ENCODE measurements around the gene SOCS6.
"Not testable (repeated sequence)": the region's sequence is repeated elsewhere in the genome, so short reads cannot be mapped to it uniquely, and the experiment has no call there.

SOCS6 gene

GRCh38 chr18:70322928-70323327 lies 34.1 kb downstream of the SOCS6 start:
- peak; percentile 27 for DNase-seq (ENCODE audit: low read depth)

DNA sequence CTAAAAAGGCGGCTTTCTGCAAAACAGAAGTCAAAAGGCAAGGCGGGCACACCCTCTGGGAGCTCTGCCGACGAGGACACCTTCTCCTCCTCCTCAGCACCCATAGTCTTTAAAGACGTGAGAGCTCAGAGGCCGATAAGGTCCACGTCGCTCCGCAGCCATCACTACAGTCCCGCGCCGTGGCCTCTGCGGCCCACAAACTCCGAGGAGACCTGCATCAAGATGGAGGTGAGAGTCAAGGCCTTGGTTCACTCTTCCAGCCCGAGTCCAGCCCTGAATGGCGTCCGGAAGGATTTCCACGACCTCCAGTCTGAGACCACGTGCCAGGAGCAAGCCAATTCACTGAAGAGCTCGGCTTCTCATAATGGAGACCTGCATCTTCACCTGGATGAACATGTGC lies 36.1 kb downstream of the SOCS6 start:
- no peak for DNase-seq (ENCODE audit: low read depth)

DNA sequence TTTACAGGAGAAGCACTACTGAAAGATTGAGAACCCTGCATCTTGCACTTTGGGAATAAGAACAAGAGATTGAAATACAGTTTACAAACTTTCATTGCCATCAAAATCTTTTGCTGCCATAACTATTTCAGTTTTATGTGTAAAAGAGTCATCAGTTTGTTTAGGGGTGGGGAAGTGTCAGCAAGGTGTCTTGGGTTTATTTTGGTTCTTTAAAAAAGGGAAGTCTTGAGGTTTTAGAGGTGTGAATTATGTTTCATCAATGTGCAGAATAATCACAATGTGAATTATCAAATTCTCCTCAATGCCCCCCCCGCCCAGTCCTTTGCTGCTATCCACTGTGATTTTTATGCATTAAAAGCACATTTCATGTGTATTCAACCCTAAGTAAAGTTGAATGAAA lies 37.4 kb downstream of the SOCS6 start:
- no peak for DNase-seq (ENCODE audit: low read depth)

DNA sequence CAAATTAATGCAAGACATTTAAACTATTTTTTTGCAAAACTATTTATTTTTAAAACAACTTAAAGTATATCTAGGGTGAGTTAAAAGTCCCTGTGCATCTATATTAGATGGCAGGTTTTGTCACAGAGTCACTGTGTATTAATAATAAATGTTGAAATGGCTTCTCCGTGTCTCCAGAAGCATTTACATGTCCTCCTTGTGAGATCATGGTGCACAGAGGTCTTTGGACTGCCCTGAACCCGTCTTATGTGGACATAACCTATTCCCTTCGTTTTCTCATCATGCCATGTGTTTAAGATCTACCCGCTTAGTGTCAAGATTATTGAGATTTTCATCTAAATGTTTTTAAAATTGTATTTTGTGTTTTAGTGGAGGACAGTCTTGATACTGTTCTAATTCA lies 39.3 kb downstream of the SOCS6 start:
- no peak for DNase-seq (ENCODE audit: low read depth)

DNA sequence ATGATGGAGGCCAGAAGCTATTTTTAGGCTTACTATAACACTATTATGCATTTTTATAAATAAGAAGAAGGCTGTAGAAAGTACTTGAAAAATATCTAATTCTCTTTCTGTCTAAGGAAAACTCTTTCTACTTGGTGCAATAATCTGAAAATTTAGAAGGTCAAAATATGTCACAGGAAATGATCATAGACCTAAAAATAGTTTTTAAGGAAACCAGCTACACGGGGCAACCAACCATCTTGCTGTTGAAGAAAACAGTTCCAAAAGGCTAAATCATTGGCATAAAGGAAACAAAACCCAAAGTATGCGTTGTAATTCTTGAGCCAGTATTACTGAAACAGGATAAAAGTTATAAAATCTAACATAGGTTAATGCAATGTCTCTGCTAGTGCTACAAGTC lies 40.2 kb downstream of the SOCS6 start:
- peak; percentile 15 for DNase-seq (ENCODE audit: low read depth)

- DNase-seq (ENCODE audit: low read depth): no peak
Measured at GRCh38 chr18:70330887-70331286, 42.0 kb downstream of the SOCS6 start.

- no peak for DNase-seq (ENCODE audit: low read depth)
Measured at GRCh38 chr18:70331456-70332097, 42.7 kb downstream of the SOCS6 start.

DNA sequence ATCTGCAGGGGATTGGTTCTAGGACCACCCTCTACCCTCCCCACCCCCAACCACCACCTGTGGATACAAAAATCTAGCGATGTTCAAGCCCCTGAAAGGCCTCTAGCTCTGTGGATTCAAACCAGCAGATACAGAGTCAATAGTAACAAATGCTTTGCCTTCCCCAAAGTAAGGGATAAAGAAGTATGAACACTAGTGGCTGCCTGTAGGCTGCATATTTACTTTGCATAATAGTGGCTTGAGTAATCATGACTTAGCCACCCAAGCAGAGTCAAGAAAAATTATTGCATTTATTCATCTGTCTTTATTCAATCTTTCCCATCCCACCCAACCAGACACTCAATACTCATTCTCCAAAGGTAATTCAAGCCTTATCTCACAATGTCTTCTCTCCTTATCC lies 43.8 kb downstream of the SOCS6 start:
- DNase-seq (ENCODE audit: low read depth): peak; percentile 14

GRCh38 chr18:70333316-70333715 lies 44.5 kb downstream of the SOCS6 start:
- no peak for DNase-seq (ENCODE audit: low read depth)

DNA sequence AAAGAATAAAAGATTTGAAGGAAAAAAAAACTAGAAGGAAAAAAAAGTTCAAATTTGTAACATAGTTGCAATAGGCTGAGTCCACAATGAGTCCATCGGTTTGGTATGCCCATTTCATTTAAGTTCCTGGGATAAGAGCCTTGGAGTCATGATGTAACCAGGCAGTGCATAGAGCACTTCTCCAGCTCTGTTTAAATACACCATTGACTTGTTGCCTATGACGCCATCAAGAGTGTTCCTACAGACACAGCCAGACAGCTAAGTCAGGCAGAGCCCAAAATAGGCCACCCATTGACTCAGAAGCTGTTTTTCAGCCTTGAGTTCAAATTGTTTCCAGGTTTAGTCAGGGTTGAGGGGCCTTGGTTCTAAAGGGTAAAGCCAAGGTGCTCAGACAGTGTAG lies 44.9 kb downstream of the SOCS6 start:
- peak; percentile 96 for DNase-seq (ENCODE audit: low read depth)

DNA sequence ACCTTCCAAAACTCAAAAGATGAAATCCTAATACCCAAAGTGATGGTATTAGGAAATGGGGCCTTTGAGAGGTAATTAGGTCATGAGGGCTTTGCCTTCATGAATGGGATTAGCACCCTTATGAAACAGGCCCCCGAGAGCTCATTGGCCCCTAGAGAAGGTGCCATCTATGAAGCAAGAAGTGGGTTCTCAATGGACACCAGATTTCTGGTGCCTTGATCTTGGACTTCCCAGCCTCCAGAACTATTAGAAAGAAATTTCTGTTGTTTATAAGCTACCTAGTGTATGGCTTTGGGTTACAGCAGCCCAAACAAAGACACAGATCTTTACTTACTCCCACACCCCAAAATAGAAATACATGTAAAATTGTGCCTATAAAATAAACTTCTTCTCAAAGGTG lies 45.4 kb downstream of the SOCS6 start:
- no peak for DNase-seq (ENCODE audit: low read depth)

DNA sequence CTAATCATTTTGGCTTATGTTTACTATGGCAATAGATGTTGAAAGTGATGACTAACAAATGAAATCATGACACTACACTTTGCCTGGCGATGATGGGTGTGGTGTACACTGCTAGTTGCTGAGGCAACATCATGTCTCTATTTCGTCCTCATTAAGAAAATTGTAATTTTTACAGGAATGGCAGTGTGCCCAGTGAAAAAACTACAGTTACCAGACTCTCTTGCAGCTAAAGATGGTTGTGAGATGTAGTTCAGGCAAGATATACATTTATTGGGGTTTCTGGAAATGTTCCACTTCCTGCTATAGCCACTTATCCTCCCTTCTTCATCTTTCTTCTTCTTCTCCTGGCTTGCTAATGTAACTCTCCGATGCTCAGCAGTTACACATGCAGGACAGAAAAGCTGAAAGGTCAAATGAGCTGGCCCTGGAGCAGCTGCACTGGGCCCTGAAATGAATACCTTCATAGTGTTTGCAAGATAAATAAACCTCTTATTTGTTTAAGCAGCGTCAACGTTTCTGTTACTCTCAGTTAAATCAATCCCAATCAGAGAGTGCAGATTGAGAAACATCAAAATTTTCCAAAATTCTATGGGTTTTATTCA lies 46.0 kb downstream of the SOCS6 start:
- peak; percentile 28 for DNase-seq (ENCODE audit: low read depth)

DNA sequence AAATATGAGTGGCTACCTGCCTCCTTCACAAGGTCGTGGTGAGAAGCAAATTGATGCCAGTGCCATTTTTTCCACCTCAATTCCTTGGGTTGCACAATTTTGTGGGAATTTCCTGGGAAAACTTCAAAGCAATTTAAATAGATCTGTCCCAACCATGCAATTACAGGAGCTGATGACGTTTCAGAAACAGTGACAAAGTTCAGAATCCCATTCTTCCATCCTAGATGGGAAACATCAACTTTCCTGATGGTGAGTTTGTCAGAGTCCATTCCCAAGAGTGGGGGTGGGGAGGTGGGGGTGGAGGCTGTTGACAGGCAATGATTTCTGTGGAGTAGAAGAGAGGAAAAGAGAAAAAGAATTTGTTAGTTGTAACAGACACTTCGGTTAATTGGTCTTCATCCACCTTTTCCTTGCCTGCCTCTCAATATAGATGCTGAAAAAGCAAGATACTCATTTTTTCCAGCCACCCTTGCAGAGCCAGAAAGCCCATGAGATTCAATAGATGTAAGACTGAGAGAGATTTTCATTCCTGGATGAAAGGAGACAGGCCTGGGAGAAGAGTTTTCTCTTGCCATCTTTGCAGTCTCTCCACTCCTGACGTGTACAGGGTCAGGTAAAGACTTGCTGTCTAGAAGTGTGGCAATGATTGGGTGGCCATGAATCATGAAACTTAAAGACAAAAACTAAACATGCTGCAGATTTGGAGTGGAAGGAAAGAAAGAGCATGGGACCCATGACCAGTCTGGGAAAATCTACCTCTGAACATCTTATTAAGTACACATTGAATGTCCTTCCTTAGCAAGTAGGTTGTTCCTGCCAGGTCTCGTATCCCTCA lies 47.3 kb downstream of the SOCS6 start:
- DNase-seq (ENCODE audit: low read depth): no peak

DNA sequence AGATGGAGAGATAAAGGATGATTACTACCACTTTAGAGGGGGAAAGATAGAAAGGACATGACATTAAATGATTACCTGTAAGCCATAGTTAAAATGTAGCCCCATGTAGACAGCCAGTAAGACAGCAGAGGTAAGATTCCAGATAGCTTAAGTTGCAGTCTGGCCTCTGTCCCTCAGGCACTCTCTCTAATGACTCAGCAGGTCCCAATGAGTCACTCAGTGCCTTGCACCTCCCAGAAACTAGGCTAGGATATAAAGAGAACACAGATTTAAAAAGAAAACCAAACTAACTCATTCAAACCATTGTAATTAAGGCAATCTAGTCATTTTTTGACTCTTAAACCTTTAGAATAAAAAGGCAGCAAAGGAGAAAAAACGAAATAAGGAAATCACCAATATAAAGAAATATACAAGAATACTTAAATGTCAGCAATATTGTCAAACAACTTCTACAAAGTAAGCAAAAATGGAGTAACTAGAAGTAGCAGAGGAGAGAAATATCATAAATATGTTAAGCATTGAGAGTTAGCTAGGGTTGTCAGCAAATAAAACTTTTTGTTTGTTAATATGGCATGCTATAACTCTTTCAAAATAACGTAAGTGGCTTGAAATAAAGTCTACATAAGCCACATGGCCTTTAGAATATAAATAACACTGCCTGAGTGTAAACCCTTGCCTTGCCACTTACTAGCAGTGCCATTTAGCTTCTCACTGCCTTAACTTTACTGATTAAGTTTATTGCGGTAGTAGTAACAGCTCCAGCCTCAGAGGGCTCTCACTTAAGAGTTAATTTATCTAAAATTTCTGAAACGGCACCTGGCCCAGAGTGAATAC lies 48.5 kb downstream of the SOCS6 start:
- DNase-seq (ENCODE audit: low read depth): peak; percentile 75

GRCh38 chr18:70338890-70339289 lies 50.0 kb downstream of the SOCS6 start:
- DNase-seq (ENCODE audit: low read depth): no peak

DNA sequence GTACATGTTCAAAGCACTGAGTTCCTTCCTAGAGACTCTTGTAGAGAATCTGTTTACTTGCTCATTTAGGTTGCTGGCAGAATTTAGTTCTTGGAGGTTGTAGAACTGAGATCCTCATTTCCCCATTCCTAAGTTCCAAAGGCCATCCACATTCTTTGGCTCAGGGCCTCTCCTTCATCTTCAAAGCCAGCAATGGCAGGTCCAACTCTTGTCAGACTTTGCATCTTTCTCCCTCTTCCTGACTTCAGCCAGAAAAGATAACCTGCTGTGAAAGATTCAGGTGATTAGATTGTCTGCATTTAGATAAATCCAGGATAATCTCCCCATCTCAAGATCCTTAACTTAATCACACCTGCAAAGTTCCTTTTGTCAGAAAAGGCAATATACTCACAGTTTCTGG lies 51.1 kb downstream of the SOCS6 start:
- no peak for DNase-seq (ENCODE audit: low read depth)

DNA sequence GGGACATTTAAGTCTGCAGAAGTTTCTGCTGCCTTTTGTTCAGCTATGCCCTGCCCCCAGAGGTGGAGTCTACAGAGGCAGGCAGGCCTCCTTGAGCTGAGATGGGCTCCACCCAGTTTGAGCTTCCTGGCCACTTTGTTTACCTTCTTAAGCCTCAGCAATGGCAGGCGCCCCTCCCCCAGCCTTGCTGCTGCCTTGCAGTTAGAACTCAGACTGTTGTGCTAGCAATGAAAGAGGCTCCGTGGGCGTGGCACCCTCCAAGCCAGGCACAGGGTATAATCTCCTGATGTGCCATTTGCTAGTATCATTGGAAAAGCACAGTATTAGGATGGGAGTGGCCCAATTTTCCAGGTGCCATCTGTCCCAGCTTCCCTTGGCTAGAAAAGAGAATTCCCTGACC lies 59.6 kb downstream of the SOCS6 start:
- DNase-seq (ENCODE audit: low read depth): not testable (repeated sequence)

GRCh38 chr18:70349316-70349715 lies 60.5 kb downstream of the SOCS6 start:
- no peak for DNase-seq (ENCODE audit: low read depth)

GRCh38 chr18:70354080-70354479 lies 65.2 kb downstream of the SOCS6 start:
- DNase-seq (ENCODE audit: low read depth): no peak

DNA sequence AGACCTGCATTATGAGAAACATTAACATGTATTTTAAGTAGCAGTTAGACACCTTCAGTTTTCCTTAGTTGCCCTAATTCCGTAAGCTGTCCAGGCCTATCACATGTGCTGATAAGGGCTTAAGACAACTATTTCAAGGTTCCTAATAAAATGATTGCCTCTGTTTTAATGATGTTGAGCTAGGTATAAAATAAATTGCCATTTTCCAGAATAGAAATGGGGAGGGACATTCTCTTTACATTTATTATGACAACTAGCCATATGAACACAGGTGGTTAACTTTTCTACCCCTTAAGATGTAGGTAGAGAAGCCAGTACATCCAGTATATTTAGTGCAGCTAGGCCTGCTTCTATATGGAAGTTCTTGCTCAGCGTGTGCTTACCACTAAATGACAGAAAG lies 65.9 kb downstream of the SOCS6 start:
- no peak for DNase-seq (ENCODE audit: low read depth)

GRCh38 chr18:70355620-70356385 lies 67.0 kb downstream of the SOCS6 start:
- DNase-seq (ENCODE audit: low read depth): no peak

DNA sequence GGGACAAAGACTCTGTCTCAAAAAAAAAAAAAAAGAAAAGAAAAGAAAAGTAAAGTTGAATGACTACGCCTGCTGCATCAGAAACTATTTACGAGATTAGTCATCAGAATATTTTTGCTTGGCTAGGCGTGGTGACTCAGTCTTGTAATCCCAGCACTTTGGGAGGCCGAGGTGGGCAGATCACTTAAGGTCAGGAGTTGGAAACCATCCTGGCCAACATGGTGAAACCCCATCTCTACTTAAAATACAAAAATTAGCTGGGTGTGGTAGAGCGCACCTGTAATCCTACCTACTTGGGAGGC lies 69.2 kb downstream of the SOCS6 start:
- peak; percentile 81 for DNase-seq (ENCODE audit: low read depth)

Data from fibroblast of gingiva (primary cell).